Suprapubic skin (tissue), 4 donors: ENCODE data around the gene DSCAML1. TPM values are rescaled to one million over a fixed set of nuclear protein-coding genes. Genes with fewer than 3 reads are reported as not detected.

Experiments
- DNase-seq, 2 donors: peaks; one replicate each; pipeline ENCODE4 v3.0.0-alpha.2; 2019; ENCODE audit warnings: low spot score in 2 of 2
- H3K27ac ChIP-seq: fragments of 200-600 bp; sonication (generic); one replicate; pipeline ENCODE4 v1.5.1; 2019
- H3K27me3 ChIP-seq: fragments of 200-600 bp; sonication (generic); one replicate; pipeline ENCODE4 v1.5.1; 2019
- H3K36me3 ChIP-seq: fragments of 200-600 bp; sonication (generic); one replicate; pipeline ENCODE4 v1.5.1; 2019
- H3K4me1 ChIP-seq: fragments of 200-600 bp; sonication (generic); one replicate; pipeline ENCODE4 v1.5.1; 2019
- H3K4me3 ChIP-seq: fragments of 200-600 bp; sonication (generic); one replicate; pipeline ENCODE4 v1.5.1; 2019; ENCODE audit warnings: mild to moderate bottlenecking
- H3K9me3 ChIP-seq: fragments of 200-600 bp; sonication (generic); one replicate; pipeline ENCODE4 v1.5.1; 2019
- EP300 ChIP-seq: sonication (generic); formaldehyde crosslinking; IDR thresholded peaks from one replicate; pipeline ENCODE4 v1.6.1; 2017; ENCODE audit warnings: antibody characterized with exemption
- POLR2A ChIP-seq, 2 donors: fragments of 450-650 bp; IDR thresholded peaks; one replicate each; pipeline ENCODE4 v1.6.1; 2017; ENCODE audit warnings: antibody characterized with exemption in 2 of 2, mild to moderate bottlenecking in 2 of 2, moderate library complexity in 2 of 2
- POLR2AphosphoS5 ChIP-seq, 3 donors: sonication (generic); formaldehyde crosslinking; IDR thresholded peaks; one replicate each; pipeline ENCODE4 v1.6.1; 2017; ENCODE audit warnings: antibody characterized with exemption in 3 of 3
- WGBS: methylation state at CpG from one replicate; pipeline ENCODE4 v1.1.5; 2018; 5-methylcytosine and 5-hydroxymethylcytosine counted together
- total RNA-seq, 4 donors: library from RNA; depleted of rRNA; stranded (reverse); fragments of >200 nt; gene quantifications; one replicate each; pipeline ENCODE4 v1.1.0, GENCODE V29; 2016
- TF ChIP-seq, protein P1 (sequence below), 2 donors: fragments of 200-600 bp in 1 of 2; fragments of 450-650 bp in 1 of 2; sonication (generic) in 1 of 2; IDR thresholded peaks; one replicate each; pipeline ENCODE4 v1.5.1; 2016 to 2019; ENCODE audit warnings: antibody characterized with exemption in 2 of 2, mild to moderate bottlenecking in 1 of 2, moderate library complexity in 1 of 2

Gene DSCAML1
- total RNA-seq, 4 donors from 2014 or later, result 0.11 to 0.24 (median 0.21) TPM; not detected in 1

DNA sequence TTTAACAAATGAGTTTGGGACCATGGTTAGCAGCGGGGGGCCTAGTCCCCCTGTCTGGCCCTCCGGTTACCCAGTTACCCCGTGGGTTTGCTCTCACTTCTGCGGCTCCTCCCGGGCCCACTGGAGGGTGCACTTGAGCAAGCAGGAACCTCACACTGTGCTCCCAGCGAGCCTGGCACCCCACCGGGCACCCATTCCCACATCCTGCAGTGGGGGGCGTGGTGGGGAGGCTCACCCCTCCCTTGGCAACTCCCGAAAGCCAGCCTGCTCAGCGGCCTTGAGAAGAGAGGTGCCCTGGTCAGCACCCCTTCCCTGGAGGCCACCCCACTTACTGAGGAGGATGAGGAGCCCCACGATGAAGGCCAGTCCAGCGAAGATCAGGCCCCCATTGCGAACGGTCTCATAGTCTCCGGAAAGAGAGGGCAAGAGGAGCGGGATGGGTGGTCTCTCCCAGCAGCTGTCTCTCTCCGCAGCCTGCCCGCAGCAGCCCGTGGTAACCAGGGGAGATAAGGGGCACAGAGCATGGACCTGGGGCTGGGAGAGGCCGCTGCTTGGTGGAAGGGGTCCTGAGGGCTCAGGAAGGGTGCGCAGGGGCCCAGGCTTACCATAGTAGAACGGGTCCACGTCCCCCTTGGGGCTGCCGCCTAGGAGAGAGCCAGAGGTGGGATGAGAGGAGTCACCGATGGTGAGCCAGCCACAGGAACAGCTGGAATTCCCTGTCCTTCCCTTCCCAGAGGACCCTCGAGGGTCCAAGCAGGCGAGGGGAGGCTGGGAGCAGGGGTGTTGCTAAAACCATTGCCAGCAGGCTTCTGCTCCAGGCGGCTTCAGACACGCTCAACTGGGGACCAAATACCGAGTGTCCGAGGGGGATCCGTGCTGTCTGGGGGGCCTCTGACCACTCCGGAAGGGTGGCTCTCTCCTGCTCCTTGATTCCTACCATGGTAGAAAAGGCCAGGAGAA, 25.3 kb upstream of the DSCAML1 start:
- H3K36me3 ChIP-seq, result no peaks in the 10 kb centered on the region
- no peak for TF ChIP-seq EP300
- TF ChIP-seq, protein P1, sequence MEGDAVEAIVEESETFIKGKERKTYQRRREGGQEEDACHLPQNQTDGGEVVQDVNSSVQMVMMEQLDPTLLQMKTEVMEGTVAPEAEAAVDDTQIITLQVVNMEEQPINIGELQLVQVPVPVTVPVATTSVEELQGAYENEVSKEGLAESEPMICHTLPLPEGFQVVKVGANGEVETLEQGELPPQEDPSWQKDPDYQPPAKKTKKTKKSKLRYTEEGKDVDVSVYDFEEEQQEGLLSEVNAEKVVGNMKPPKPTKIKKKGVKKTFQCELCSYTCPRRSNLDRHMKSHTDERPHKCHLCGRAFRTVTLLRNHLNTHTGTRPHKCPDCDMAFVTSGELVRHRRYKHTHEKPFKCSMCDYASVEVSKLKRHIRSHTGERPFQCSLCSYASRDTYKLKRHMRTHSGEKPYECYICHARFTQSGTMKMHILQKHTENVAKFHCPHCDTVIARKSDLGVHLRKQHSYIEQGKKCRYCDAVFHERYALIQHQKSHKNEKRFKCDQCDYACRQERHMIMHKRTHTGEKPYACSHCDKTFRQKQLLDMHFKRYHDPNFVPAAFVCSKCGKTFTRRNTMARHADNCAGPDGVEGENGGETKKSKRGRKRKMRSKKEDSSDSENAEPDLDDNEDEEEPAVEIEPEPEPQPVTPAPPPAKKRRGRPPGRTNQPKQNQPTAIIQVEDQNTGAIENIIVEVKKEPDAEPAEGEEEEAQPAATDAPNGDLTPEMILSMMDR (IDR thresholded peaks at IDR 0.05), result peak in 1 of 2 donors; percentile 55
- no peaks in the 10 kb centered on the region for H3K9me3 ChIP-seq
- H3K27ac ChIP-seq, result no peak overlapping the region
- no peaks in the 10 kb centered on the region for H3K27me3 ChIP-seq
- WGBS, result 81% methylated on average over 21 of the region's 33 CpGs
- peaks cover 37% of the 10 kb centered on the region for H3K4me1 ChIP-seq
- no peak overlapping the region for H3K4me3 ChIP-seq
- DNase-seq, result peak in 1 of 2 donors; percentile 60

DNA sequence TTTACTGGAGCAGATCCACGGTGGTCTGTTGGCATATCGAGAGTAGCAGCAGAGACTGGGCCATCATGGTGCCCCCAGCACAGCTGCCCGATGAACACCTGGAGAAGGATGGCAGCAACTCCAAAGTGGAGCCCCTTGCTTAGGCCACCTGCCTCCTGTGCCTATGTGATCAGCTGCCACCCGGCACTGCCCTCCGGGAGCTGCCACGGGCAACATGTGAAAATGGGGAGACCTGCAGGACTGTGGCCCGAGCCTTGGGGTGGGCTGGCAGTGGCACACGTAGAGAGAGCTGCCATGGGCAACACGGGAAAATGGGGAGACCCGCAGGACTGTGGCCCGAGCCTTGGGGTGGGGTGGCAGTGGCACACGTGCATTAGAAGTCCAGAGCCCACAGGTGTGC, 24.4 kb upstream of the DSCAML1 start:
- Histone ChIP-seq H3K9me3 (no peaks in the 10 kb centered on the region), H3K4me1 (peaks cover 45% of the 10 kb centered on the region), H3K4me3 (no peak overlapping the region), H3K27ac (no peak overlapping the region), H3K36me3 (no peaks in the 10 kb centered on the region), H3K27me3 (no peaks in the 10 kb centered on the region)
- TF ChIP-seq POLR2AphosphoS5 (IDR thresholded peaks at IDR 0.05) (no peak), POLR2A (IDR thresholded peaks at IDR 0.05) (no peak), EP300 (no peak)
- TF ChIP-seq, protein P1 (IDR thresholded peaks at IDR 0.05), result no peak
- no peak for DNase-seq
- WGBS, result 84% methylated on average over 8 of the region's 12 CpGs

DNA sequence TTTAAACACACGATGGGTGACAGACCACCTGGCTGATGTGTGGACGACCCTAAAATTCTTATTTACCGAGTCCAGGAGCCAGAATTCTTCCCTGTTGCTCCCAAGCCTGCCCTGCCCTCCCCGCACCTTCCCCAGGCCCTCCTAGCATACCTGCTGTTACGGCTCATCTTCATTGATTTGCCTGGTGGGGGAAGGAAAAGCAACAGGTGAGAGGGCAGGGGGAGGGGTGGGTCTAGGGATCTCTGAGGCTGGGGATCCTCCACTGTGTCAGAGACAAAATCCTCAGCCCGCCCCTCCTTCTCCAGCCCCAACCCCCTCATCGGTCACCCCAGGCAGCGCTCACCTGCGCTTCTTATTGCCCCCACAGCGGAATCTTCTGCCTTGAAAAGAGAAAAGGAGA, 23.5 kb upstream of the DSCAML1 start:
- TF ChIP-seq, protein P1 (IDR thresholded peaks at IDR 0.05), result no peak
- Histone ChIP-seq H3K27ac (no peak overlapping the region), H3K4me1 (peaks cover 48% of the 10 kb centered on the region), H3K9me3 (no peaks in the 10 kb centered on the region), H3K27me3 (no peaks in the 10 kb centered on the region), H3K4me3 (no peak overlapping the region), H3K36me3 (no peaks in the 10 kb centered on the region)
- WGBS, result 89% methylated on average over 10 of the region's 10 CpGs
- no peak for DNase-seq

DNA sequence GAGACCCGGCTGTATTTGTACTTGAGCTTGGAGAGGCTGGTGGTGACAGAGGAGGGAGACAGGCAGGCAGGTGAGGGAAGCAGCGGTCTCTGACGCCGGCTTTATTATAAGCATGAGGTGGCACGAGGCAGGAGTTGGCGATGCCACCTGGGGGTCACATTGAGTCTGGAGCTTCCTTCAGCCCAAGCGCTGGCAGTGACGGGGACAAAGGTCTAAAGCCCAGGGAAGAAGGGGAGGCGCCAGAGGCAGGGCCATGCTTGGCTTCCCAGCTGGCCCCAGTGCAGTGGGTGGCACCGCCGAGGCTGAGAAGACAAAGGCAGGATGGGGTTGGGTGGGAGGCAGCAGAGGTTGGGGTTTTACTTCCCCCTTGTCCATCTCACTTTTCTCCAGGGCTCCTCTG, 23.1 kb upstream of the DSCAML1 start:
- no peak overlapping the region for H3K4me3 ChIP-seq
- H3K36me3 ChIP-seq, result no peaks in the 10 kb centered on the region
- no peaks in the 10 kb centered on the region for H3K27me3 ChIP-seq
- H3K9me3 ChIP-seq, result no peaks in the 10 kb centered on the region
- TF ChIP-seq, protein P1 (IDR thresholded peaks at IDR 0.05), result no peak
- no peak for TF ChIP-seq POLR2AphosphoS5 (IDR thresholded peaks at IDR 0.05)
- TF ChIP-seq POLR2A (IDR thresholded peaks at IDR 0.05), result no peak
- TF ChIP-seq EP300, result no peak
- DNase-seq, result no peak
- no peak overlapping the region for H3K27ac ChIP-seq
- H3K4me1 ChIP-seq, result peaks cover 48% of the 10 kb centered on the region
- WGBS, result 83% methylated on average over 11 of the region's 11 CpGs

DNA sequence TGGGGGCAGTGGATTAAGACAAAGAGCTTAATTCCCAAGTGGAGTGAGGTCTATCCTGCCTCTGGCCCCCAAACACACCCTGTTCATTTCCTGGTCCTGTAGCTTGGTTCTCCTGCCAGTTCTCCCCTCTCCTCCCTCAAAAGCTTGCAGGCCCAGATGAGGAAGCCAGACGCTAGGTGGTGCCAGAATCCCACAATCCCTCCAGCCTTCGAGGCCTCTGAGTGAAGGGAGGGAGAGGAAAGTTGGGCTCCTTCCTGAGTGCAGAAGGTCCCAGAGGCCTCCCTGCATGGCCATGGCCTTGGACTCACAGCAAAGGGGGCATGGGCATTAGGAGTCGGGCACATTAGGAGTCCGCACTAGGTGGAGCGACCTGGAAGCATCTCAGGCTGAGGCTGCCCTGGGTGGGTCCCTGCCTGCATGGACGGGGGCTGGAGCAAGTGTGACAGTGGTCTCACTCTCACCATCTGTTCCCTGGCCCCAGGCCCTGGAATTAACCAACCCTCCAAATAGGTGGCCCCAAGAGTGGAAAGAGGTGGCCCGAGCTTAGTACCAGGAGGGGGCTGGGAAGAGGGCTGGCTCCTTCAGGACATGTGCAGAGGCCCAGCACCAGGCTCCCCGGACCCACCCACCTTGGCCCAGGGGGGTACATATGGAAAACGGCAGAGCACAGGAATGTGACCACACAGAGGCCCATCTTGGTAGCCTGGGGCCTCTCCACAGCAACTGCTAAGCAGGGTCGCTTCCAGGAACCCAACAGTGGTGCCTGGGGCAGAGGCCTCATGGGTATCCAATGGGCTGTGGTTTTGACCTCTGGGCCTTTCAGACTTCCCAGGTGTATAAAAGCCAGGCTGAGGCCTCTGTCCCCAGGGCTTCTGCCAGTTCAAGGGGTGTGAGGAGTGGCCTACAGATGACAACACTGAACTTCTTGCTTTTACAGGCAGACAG, 22.4 kb upstream of the DSCAML1 start:
- WGBS, result 65% methylated on average over 3 of the region's 10 CpGs
- TF ChIP-seq, protein P1 (IDR thresholded peaks at IDR 0.05), result no peak
- no peak for TF ChIP-seq POLR2A (IDR thresholded peaks at IDR 0.05)
- TF ChIP-seq EP300, result no peak
- TF ChIP-seq POLR2AphosphoS5 (IDR thresholded peaks at IDR 0.05), result no peak
- H3K36me3 ChIP-seq, result no peaks in the 10 kb centered on the region
- H3K27ac ChIP-seq, result no peak overlapping the region
- H3K4me1 ChIP-seq, result peaks cover 47% of the 10 kb centered on the region
- H3K9me3 ChIP-seq, result no peaks in the 10 kb centered on the region
- no peaks in the 10 kb centered on the region for H3K27me3 ChIP-seq
- DNase-seq, result no peak
- no peak overlapping the region for H3K4me3 ChIP-seq
